GM12873 (cell line): ENCODE data around the gene LIM2.

Source experiments
- CTCF ChIP-seq: IDR thresholded peaks from 2 replicates; pipeline ENCODE4 v1.5.1; 2012; ENCODE audit warnings: low read depth, mild to moderate bottlenecking, moderate library complexity, low read length, control low read depth; ENCODE audit not compliant: insufficient read depth; ENCODE audit errors: missing control alignments

LIM2 gene

GRCh38 chr19:51347209-51347928, 40.4 kb downstream of the LIM2 start:
- TF ChIP-seq CTCF, result no peak

GRCh38 chr19:51346742-51347141, 41.0 kb downstream of the LIM2 start:
- TF ChIP-seq CTCF, result peak; percentile 10

- no peak for TF ChIP-seq CTCF
These were observed 42.6 kb downstream of the LIM2 start for GRCh38 chr19:51345076-51345620.

- no peak for TF ChIP-seq CTCF
These were observed 44.9 kb downstream of the LIM2 start for GRCh38 chr19:51342631-51343569.

- no peak for TF ChIP-seq CTCF
These were observed 45.7 kb downstream of the LIM2 start, which contains the start of gene VSIG10L for GRCh38 chr19:51341976-51342580. Gene VSIG10L, minus strand, starts transcription at chr19:51342139. Its CDS starts 15 bp downstream, at chr19:51342124.

- TF ChIP-seq CTCF, result no peak
These were observed 46.7 kb downstream of the LIM2 start for GRCh38 chr19:51341066-51341465.
